NB4 (cell line): ENCODE data around the gene VPS25.

Experiments
- MYC ChIP-seq: IDR thresholded peaks from 2 replicates; pipeline ENCODE4 v1.6.1; 2011; ENCODE audit warnings: low read depth, low read length
- POLR2A ChIP-seq: IDR thresholded peaks from 2 replicates; pipeline ENCODE4 v1.6.1; 2011; ENCODE audit warnings: mild to moderate bottlenecking; ENCODE audit not compliant: insufficient read length; ENCODE audit errors: extremely low read depth
- TF ChIP-seq, protein P1 (sequence below): IDR thresholded peaks from one replicate; pipeline ENCODE4 v1.5.1; 2012; ENCODE audit warnings: low read depth, low read length
- TF ChIP-seq, protein P2 (sequence below): IDR thresholded peaks from 2 replicates; pipeline ENCODE4 v1.6.1; 2011; ENCODE audit warnings: low read depth, low read length

DNA sequence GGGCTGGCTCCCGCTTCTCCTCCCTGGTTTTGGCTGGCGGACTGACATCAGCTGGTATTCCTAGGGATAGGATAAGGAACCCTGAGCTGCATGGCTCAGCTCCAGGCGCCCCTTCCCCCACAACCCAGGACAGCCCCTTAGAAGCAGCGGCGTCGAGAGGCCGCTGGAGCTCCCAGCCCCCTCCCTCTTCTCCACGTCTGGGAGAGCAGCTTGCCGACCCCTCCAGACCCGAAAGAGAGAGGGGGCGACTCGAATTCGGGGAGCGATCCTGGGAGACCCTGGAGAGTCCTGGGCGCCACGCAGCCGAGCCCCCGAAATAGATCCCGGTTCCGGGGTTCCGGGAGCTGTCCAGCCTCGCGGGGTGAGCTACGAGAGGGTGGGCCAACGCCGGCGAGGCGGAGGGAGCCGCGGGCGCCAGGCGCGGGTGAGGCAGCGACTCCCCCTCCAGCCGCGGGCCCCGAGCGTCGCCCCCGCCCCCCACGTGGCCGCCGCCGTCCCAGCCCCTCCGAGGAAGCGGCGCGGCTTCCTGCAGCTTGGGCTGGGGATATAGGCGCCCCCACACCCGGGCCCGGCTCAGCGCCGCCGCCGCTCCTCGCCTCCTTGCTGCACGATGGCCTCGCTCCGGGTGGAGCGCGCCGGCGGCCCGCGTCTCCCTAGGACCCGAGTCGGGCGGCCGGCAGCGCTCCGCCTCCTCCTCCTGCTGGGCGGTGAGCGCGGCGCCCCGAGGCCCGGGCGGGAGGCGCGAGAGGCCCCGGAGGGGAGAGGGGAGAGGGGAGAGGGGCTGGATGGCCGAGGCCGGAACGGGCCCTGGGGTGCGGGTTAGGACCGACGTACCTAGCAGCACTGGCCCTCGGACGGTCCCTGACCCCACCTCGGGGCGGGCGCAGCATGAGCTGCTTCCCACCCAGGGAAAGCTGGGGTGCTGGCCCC, 12.3 kb upstream of the VPS25 start, which contains the start of gene RAMP2:
- TF ChIP-seq, protein P1, sequence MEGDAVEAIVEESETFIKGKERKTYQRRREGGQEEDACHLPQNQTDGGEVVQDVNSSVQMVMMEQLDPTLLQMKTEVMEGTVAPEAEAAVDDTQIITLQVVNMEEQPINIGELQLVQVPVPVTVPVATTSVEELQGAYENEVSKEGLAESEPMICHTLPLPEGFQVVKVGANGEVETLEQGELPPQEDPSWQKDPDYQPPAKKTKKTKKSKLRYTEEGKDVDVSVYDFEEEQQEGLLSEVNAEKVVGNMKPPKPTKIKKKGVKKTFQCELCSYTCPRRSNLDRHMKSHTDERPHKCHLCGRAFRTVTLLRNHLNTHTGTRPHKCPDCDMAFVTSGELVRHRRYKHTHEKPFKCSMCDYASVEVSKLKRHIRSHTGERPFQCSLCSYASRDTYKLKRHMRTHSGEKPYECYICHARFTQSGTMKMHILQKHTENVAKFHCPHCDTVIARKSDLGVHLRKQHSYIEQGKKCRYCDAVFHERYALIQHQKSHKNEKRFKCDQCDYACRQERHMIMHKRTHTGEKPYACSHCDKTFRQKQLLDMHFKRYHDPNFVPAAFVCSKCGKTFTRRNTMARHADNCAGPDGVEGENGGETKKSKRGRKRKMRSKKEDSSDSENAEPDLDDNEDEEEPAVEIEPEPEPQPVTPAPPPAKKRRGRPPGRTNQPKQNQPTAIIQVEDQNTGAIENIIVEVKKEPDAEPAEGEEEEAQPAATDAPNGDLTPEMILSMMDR, result no peak
- TF ChIP-seq POLR2A (no peak), MYC (no peak)
- TF ChIP-seq, protein P2, sequence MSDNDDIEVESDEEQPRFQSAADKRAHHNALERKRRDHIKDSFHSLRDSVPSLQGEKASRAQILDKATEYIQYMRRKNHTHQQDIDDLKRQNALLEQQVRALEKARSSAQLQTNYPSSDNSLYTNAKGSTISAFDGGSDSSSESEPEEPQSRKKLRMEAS, result no peak
